HL-60 (cell line): ENCODE results near the gene GRIK2.

Experiments
- DNase-seq, 2 experiments: peaks; one replicate each; pipeline ENCODE4 v3.0.0-alpha.2; 2010 to 2020; ENCODE audit warnings: low read depth in 1 of 2, low spot score in 1 of 2
- H3K27ac ChIP-seq: fragments of 250-450 bp; sonication (Bioruptor Pico); replicated peaks from 2 replicates; pipeline ENCODE4 v1.5.1; 2020; ENCODE audit warnings: mild to moderate bottlenecking, moderate library complexity
- H3K27me3 ChIP-seq: fragments of 250-450 bp; sonication (Bioruptor Pico); 2 replicates; pipeline ENCODE4 v1.5.1; 2021; ENCODE audit warnings: mild to moderate bottlenecking, moderate library complexity; ENCODE audit not compliant: insufficient read depth, poor library complexity, severe bottlenecking
- H3K4me3 ChIP-seq: replicated peaks from 2 replicates; pipeline ENCODE4 v1.5.1; 2011; ENCODE audit warnings: mild to moderate bottlenecking, control low read depth, low read length; ENCODE audit not compliant: insufficient read depth
- CTCF ChIP-seq: IDR thresholded peaks from one replicate; pipeline ENCODE4 v1.5.1; 2011; ENCODE audit warnings: low read length, control low read depth, inconsistent platforms; ENCODE audit not compliant: insufficient read depth
- GABPA ChIP-seq: IDR thresholded peaks from 2 replicates; pipeline ENCODE4 v1.6.1; 2012; ENCODE audit warnings: low read depth
- POLR2AphosphoS5 ChIP-seq: IDR thresholded peaks from 2 replicates; pipeline ENCODE4 v1.6.1; 2012; ENCODE audit warnings: low read depth
- REST ChIP-seq: IDR thresholded peaks from 2 replicates; pipeline ENCODE4 v1.6.1; 2012; ENCODE audit warnings: low read depth; ENCODE audit not compliant: insufficient replicate concordance
- SPI1 ChIP-seq: IDR thresholded peaks from 2 replicates; pipeline ENCODE4 v1.6.1; 2012; ENCODE audit warnings: low read depth, mild to moderate bottlenecking, borderline replicate concordance

Gene GRIK2

GRCh38 chr6:101429270-101429669 lies 35.8 kb downstream of the GRIK2 start:
- H3K27me3 ChIP-seq = no peaks in the 10 kb centered on the region
- TF ChIP-seq GABPA = no peak
- no peak for TF ChIP-seq POLR2AphosphoS5
- TF ChIP-seq REST = no peak
- no peak for TF ChIP-seq CTCF
- no peak for TF ChIP-seq SPI1
- DNase-seq = no peak
- no peak overlapping the region for H3K27ac ChIP-seq
- no peak overlapping the region for H3K4me3 ChIP-seq

GRCh38 chr6:101429845-101430244 lies 36.3 kb downstream of the GRIK2 start:
- H3K27me3 ChIP-seq = no peaks in the 10 kb centered on the region
- DNase-seq = no peak
- H3K4me3 ChIP-seq = no peak overlapping the region
- TF ChIP-seq REST = no peak
- no peak for TF ChIP-seq GABPA
- no peak for TF ChIP-seq POLR2AphosphoS5
- H3K27ac ChIP-seq = no peak overlapping the region

- no peak overlapping the region for H3K27ac ChIP-seq
- no peak for DNase-seq
- no peaks in the 10 kb centered on the region for H3K27me3 ChIP-seq
- TF ChIP-seq REST = no peak
- H3K4me3 ChIP-seq = no peak overlapping the region
Measured at GRCh38 chr6:101433141-101433540, 39.6 kb downstream of the GRIK2 start.

- no peak overlapping the region for H3K4me3 ChIP-seq
- no peaks in the 10 kb centered on the region for H3K27me3 ChIP-seq
- H3K27ac ChIP-seq = no peak overlapping the region
- no peak for DNase-seq
- TF ChIP-seq CTCF = no peak
- no peak for TF ChIP-seq SPI1
- no peak for TF ChIP-seq POLR2AphosphoS5
- TF ChIP-seq GABPA = no peak
- no peak for TF ChIP-seq REST
Measured at GRCh38 chr6:101434601-101435000, 41.1 kb downstream of the GRIK2 start.
